HCT116 (cell line): Measurements from ENCODE around the gene MAP7D1. TPM values are rescaled to one million over a fixed set of nuclear protein-coding genes. Genes with fewer than 3 reads are reported as not detected.

ENCODE experiments used
- ATAC-seq: fragments of 200-7000 bp; cut with Tn5 transposase; 2 replicates; pipeline ENCODE4 v1.9.1; 2020; ENCODE audit warnings: mild to moderate bottlenecking, moderate library complexity
- BruUV-seq: library from RNA; stranded (reverse); fragments of 400-500 nt; replicated peaks from 2 replicates; lab custom pipeline; 2021; lab: Mats Ljungman, UMichigan
- CTCF ChIA-PET: fragments of 300-600 bp; sonication (Branson Sonifier 250); formaldehyde crosslinking; loops from one replicate; lab custom pipeline; 2021; ENCODE audit warnings: antibody characterized with exemption; lab: Charles Lee
- POLR2A ChIA-PET: fragments of 300-600, 350-600 bp; sonication (Branson Sonifier 250); formaldehyde crosslinking; loops from one replicate; lab custom pipeline; 2021; ENCODE audit warnings: antibody characterized with exemption; lab: Charles Lee
- RAD21 ChIA-PET, 2 experiments: fragments of 300-600 bp; sonication (Branson Sonifier 250); formaldehyde crosslinking; loops; one replicate each; lab custom pipeline; 2023; ENCODE audit warnings: low total read pairs in 2 of 2; ENCODE audit not compliant: uncharacterized antibody in 2 of 2, unreplicated experiment in 2 of 2, low non-redundant PET in 1 of 2; lab: Charles Lee
- DNase-seq: peaks from one replicate; pipeline ENCODE4 v3.0.0-alpha.2; 2010; ENCODE audit warnings: low read depth, low spot score
- H2AFZ ChIP-seq: fragments of 200-600 bp; shearing (Covaris generic), sonication (generic); 2 replicates; pipeline ENCODE4 v1.6.1; 2017; ENCODE audit warnings: low read depth, mixed run types, mixed read lengths, antibody characterized with exemption, low read length; ENCODE audit not compliant: poor library complexity, severe bottlenecking
- H3K27ac ChIP-seq: 2 replicates; pipeline ENCODE4 v1.5.1; 2012; ENCODE audit warnings: low read depth, low read length
- H3K27me3 ChIP-seq: fragments of 200-600 bp; sonication (generic); 2 replicates; pipeline ENCODE4 v1.6.1; 2016; ENCODE audit warnings: mixed run types, low read length, mixed read lengths; ENCODE audit not compliant: insufficient read depth
- H3K36me3 ChIP-seq, 2 experiments: fragments of 200-500 bp in 1 of 2; fragments of 200-600 bp in 1 of 2; sonication (Bioruptor generic) in 1 of 2; sonication (generic) in 1 of 2; 2 replicates each; pipeline versions ENCODE4 v1.5.1 to v1.6.1; 2014 to 2016; ENCODE audit warnings: low read length in 2 of 2, inconsistent platforms in 1 of 2, mixed read lengths in 1 of 2, mixed run types in 1 of 2; ENCODE audit not compliant: insufficient read depth in 2 of 2, control insufficient read depth in 1 of 2
- H3K4me1 ChIP-seq, 2 experiments: fragments of 200-600 bp in 1 of 2; sonication (generic) in 1 of 2; 2 replicates each; pipeline versions ENCODE4 v1.5.1 to v1.6.1; 2012 to 2017; ENCODE audit warnings: low read length in 2 of 2, inconsistent platforms in 1 of 2, mild to moderate bottlenecking in 1 of 2, mixed read lengths in 1 of 2, mixed run types in 1 of 2, moderate library complexity in 1 of 2; ENCODE audit not compliant: insufficient read depth in 2 of 2, control insufficient read depth in 1 of 2
- H3K4me2 ChIP-seq: fragments of 200-600 bp; sonication (generic); 2 replicates; pipeline ENCODE4 v1.6.1; 2017; ENCODE audit warnings: mixed run types, low read length, mixed read lengths
- H3K4me3 ChIP-seq, 2 experiments: fragments of 200-600 bp in 1 of 2; sonication (generic) in 1 of 2; replicated peaks in 1 of 2; 2 replicates each; pipeline ENCODE4 v1.5.1; 2011 to 2016; ENCODE audit warnings: low read length in 2 of 2, control low read depth in 1 of 2, low read depth in 1 of 2, mild to moderate bottlenecking in 1 of 2, mixed read lengths in 1 of 2, mixed run types in 1 of 2
- H3K79me2 ChIP-seq: fragments of 200-600 bp; sonication (generic); 2 replicates; pipeline ENCODE4 v1.6.1; 2017; ENCODE audit warnings: mild to moderate bottlenecking, mixed run types, low read length, moderate library complexity, mixed read lengths; ENCODE audit not compliant: insufficient read depth
- H3K9ac ChIP-seq: fragments of 200-600 bp; sonication (generic); 2 replicates; pipeline ENCODE4 v1.6.1; 2016; ENCODE audit warnings: low read length, mixed read lengths
- H3K9me2 ChIP-seq: fragments of 200-600 bp; sonication (generic), shearing (Covaris generic); 2 replicates; pipeline ENCODE4 v1.6.1; 2017; ENCODE audit warnings: mixed run types, mild to moderate bottlenecking, moderate library complexity; ENCODE audit not compliant: insufficient read depth
- H3K9me3 ChIP-seq, 2 experiments: fragments of 200-500 bp in 1 of 2; fragments of 200-600 bp in 1 of 2; sonication (Bioruptor generic) in 1 of 2; sonication (generic) in 1 of 2; 2 replicates each; pipeline ENCODE4 v1.6.1; 2014 to 2017; ENCODE audit warnings: low read length in 2 of 2, mixed read lengths in 2 of 2, inconsistent platforms in 1 of 2, low read depth in 1 of 2, mild to moderate bottlenecking in 1 of 2, mixed run types in 1 of 2, moderate library complexity in 1 of 2; ENCODE audit not compliant: control insufficient read depth in 1 of 2, insufficient read depth in 1 of 2
- H4K20me1 ChIP-seq: fragments of 200-600 bp; sonication (generic), shearing (Covaris generic); 2 replicates; pipeline ENCODE4 v1.6.1; 2017; ENCODE audit warnings: mixed run types, mild to moderate bottlenecking, moderate library complexity; ENCODE audit not compliant: insufficient read depth
- CEBPB ChIP-seq: IDR thresholded peaks from 2 replicates; pipeline ENCODE4 v1.6.1; 2012; ENCODE audit warnings: low read depth
- ELF1 ChIP-seq: IDR thresholded peaks from 2 replicates; pipeline ENCODE4 v1.6.1; 2012; ENCODE audit warnings: low read depth, borderline replicate concordance
- JUND ChIP-seq: IDR thresholded peaks from 2 replicates; pipeline ENCODE4 v1.6.1; 2012
- TCF7L2 ChIP-seq: IDR thresholded peaks from 2 replicates; pipeline ENCODE4 v1.7.0; 2011; ENCODE audit warnings: borderline replicate concordance, inconsistent platforms; ENCODE audit not compliant: insufficient read depth, insufficient read length; ENCODE audit errors: extremely low read depth
- YY1 ChIP-seq: IDR thresholded peaks from 2 replicates; pipeline ENCODE4 v1.6.1; 2011; ENCODE audit warnings: low read length, low read depth, moderate library complexity, mild to moderate bottlenecking; ENCODE audit not compliant: insufficient replicate concordance; ENCODE audit errors: extremely low read depth
- ZNF274 ChIP-seq: fragments of 200-500 bp; sonication (Bioruptor generic); IDR thresholded peaks from 2 replicates; pipeline ENCODE4 v1.6.1; 2014; ENCODE audit warnings: mild to moderate bottlenecking, low read depth, low read length, inconsistent platforms
- intact Hi-C: fragments of 100-400 bp; cut with micrococcal nuclease; formaldehyde crosslinking; loops from 2 replicates; pipeline ENCODE4 v1.10.0; 2022
- total RNA-seq: library from RNA; stranded (reverse); gene quantifications from one replicate; pipeline ENCODE4 v1.2.1, GENCODE V29; 2021; ENCODE audit not compliant: unreplicated experiment
- TF ChIP-seq, protein P1 (sequence below): IDR thresholded peaks from 2 replicates; pipeline ENCODE4 v1.6.1; 2011; ENCODE audit warnings: mild to moderate bottlenecking, low read length, moderate library complexity; ENCODE audit not compliant: insufficient replicate concordance; ENCODE audit errors: extremely low read depth
- TF ChIP-seq, protein P2 (sequence below): IDR thresholded peaks from 2 replicates; pipeline ENCODE4 v1.6.1; 2012

Gene MAP7D1
- total RNA-seq, 1 experiment from 2014 or later: 71.8 TPM

DNA sequence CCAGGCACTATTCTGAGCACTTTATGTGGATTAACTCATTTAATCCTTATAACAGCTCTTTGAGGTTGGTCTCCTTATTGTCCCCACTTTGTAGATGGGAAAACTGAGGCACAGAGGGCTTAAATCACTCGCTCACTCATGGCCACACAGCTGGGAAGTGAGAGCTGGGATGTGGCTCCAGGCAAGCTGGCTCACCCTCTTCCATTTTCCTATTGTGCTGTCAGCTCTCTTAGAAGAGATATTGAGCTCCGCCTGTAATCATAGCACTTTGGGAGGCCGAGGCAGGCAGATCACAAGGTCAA, 27.1 kb upstream of the MAP7D1 start:
- Histone ChIP-seq H3K27me3 (no peaks in the 10 kb centered on the region), H3K4me1 (peaks cover 0 to 8% of the 10 kb centered on the region in 2 experiments; a peak in 2 of 4 replicates), H3K4me3 (no peak overlapping the region), H3K79me2 (no peaks in the 10 kb centered on the region), H2AFZ (no peak overlapping the region), H3K36me3 (no peaks in the 10 kb centered on the region), H3K9ac (no peak overlapping the region), H3K4me2 (no peak overlapping the region), H3K9me2 (no peaks in the 10 kb centered on the region), H3K9me3 (no peaks in the 10 kb centered on the region), H3K27ac (no peak overlapping the region), H4K20me1 (no peaks in the 10 kb centered on the region)
- no peak for ATAC-seq
- BruUV-seq: no TSS peak
- RAD21 ChIA-PET: no interaction called here
- POLR2A ChIA-PET: no interaction called here
- CTCF ChIA-PET: interaction anchor here (1.3 to 1.5 kb wide), 2 partner anchors 20 to 32 kb away, joined by 3 to 6 read pairs; partner anchors contain the start of gene TRAPPC3
- TF ChIP-seq ELF1: no peak
- no peak for TF ChIP-seq CEBPB
- no peak for TF ChIP-seq JUND
- TF ChIP-seq, protein P1, sequence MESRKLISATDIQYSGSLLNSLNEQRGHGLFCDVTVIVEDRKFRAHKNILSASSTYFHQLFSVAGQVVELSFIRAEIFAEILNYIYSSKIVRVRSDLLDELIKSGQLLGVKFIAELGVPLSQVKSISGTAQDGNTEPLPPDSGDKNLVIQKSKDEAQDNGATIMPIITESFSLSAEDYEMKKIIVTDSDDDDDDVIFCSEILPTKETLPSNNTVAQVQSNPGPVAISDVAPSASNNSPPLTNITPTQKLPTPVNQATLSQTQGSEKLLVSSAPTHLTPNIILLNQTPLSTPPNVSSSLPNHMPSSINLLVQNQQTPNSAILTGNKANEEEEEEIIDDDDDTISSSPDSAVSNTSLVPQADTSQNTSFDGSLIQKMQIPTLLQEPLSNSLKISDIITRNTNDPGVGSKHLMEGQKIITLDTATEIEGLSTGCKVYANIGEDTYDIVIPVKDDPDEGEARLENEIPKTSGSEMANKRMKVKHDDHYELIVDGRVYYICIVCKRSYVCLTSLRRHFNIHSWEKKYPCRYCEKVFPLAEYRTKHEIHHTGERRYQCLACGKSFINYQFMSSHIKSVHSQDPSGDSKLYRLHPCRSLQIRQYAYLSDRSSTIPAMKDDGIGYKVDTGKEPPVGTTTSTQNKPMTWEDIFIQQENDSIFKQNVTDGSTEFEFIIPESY: no peak
- TF ChIP-seq YY1: no peak
- TF ChIP-seq ZNF274: no peak
- no peak for TF ChIP-seq TCF7L2
- TF ChIP-seq, protein P2, sequence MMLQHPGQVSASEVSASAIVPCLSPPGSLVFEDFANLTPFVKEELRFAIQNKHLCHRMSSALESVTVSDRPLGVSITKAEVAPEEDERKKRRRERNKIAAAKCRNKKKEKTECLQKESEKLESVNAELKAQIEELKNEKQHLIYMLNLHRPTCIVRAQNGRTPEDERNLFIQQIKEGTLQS: no peak
- DNase-seq: no peak
- intact Hi-C loops: no loop called here
